Epithelial cell of proximal tubule (primary cell): ENCODE results near the gene FAM120B. TPM values are rescaled to one million over a fixed set of nuclear protein-coding genes. Genes with fewer than 3 reads are reported as not detected.

Source experiments
- DNase-seq: peaks from one replicate; pipeline ENCODE4 v3.0.0-alpha.2; 2011; ENCODE audit warnings: low read depth
- H3K4me3 ChIP-seq: 2 replicates; pipeline ENCODE4 v1.5.1; 2011; ENCODE audit warnings: low read depth, mild to moderate bottlenecking, low read length
- total RNA-seq: library from RNA; depleted of rRNA; stranded (reverse); fragments of >200 nt; gene quantifications from 2 replicates; pipeline ENCODE4 v1.2.3, GENCODE V29; 2015
- TF ChIP-seq, protein P1 (sequence below): conservative IDR thresholded peaks from 2 replicates; pipeline ENCODE4 v1.5.1; 2012; ENCODE audit warnings: low read depth, mild to moderate bottlenecking, low read length

Gene FAM120B
- total RNA-seq, 1 donor from 2014 or later = 5.0 TPM

DNA sequence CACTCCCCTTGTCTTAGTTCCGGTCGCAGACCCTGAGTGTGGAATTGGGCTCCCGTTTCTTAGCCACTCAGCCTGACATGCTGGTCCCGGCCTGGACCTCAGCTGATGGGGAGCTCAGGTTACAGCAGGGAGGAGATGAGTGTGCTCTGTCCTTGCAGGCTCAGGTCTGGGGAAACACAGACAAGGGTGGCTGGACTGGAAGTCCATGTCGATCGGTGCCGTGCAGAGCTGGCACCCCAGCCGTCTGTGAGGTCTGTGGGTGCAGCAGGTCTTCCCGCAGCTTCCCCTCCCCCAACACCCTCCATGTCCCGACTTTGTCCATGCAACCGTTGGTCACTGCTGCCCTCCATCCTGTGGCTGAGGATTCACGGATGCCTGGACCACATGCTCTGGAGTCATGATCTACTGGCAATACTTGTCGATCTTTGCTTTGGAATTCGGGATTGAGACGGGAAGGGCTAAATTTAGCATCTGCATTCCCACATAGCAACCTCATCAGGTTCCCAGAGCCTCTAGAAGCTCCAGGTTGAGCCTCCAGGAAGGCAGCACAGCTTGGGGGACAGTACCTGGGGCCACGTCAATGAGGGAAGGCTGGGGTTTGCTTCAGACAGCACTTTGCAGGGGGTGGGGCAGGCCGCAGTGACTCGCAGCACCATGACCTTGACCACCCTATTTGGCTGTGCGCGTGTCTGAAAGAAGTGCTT, 127.7 kb downstream of the FAM120B start:
- TF ChIP-seq, protein P1, sequence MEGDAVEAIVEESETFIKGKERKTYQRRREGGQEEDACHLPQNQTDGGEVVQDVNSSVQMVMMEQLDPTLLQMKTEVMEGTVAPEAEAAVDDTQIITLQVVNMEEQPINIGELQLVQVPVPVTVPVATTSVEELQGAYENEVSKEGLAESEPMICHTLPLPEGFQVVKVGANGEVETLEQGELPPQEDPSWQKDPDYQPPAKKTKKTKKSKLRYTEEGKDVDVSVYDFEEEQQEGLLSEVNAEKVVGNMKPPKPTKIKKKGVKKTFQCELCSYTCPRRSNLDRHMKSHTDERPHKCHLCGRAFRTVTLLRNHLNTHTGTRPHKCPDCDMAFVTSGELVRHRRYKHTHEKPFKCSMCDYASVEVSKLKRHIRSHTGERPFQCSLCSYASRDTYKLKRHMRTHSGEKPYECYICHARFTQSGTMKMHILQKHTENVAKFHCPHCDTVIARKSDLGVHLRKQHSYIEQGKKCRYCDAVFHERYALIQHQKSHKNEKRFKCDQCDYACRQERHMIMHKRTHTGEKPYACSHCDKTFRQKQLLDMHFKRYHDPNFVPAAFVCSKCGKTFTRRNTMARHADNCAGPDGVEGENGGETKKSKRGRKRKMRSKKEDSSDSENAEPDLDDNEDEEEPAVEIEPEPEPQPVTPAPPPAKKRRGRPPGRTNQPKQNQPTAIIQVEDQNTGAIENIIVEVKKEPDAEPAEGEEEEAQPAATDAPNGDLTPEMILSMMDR = no peak
- no peak overlapping the region for H3K4me3 ChIP-seq
- DNase-seq = no peak

DNA sequence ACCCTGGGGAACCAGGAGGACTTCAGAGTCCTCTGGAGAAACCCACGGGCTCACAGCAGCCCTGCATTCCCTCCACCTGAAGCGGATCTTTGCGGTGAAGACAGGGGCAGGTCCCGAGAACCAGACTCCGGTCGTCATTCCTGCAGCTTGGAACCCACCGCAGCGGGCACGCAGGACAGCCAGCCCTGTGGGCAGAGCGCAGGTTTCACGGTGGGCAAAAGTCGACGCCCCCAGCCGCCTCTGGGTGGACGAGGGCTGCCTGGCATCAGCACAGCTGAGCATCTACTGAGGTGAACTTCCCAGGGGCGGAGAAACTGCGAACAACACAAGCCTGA, 128.2 kb downstream of the FAM120B start:
- H3K4me3 ChIP-seq = no peak overlapping the region
- DNase-seq = no peak
- TF ChIP-seq, protein P1 = no peak

DNA sequence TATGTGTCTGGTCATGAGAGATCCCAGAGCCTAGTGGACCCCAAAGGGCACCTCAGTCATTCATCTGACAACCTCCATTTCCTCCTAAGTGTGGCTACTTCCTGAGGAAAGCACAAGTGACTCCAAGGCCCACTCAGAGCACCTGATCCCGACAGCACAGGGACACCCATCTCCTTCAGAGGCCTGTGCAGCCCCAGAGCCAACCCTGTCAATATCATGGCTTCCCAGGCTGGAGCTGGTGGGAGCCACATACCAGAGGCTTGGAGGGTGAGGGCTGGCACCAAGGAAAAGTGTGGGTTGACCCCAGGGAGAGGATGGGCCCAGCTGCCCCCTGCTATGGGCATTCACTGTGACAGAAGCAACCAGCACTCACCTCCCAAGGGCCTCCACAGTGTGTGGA, 129.2 kb downstream of the FAM120B start:
- H3K4me3 ChIP-seq = no peak overlapping the region
- no peak for DNase-seq
- TF ChIP-seq, protein P1 = no peak

DNA sequence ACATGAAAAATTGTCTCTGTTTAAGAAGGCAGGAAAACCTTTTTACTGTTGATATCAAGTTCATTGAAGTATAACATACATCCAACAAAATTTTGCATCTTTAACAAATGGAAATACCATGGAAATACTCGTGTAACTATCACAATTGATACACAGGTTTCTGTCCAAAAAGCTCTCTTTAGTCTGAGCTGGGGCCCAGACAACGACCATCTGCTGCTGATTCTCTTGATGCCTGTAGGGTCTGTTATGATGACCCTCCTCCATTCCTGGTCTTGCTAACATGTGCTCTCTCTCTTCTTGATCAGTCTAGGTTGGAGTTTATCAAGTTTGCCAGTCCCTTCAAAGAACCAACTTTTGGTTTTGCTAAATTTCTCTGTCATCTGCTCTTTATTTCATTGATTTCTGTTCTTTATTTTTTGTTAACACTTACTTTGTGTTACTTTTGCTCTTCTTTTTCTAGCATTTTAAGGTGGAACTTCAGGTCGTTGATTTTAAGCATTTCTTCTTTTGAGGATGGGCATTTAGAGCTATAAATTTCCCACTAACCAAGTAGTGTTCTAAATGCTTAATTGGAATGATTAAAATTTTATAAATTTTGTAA, 129.8 kb downstream of the FAM120B start:
- TF ChIP-seq, protein P1 = no peak
- no peak overlapping the region for H3K4me3 ChIP-seq
- no peak for DNase-seq

DNA sequence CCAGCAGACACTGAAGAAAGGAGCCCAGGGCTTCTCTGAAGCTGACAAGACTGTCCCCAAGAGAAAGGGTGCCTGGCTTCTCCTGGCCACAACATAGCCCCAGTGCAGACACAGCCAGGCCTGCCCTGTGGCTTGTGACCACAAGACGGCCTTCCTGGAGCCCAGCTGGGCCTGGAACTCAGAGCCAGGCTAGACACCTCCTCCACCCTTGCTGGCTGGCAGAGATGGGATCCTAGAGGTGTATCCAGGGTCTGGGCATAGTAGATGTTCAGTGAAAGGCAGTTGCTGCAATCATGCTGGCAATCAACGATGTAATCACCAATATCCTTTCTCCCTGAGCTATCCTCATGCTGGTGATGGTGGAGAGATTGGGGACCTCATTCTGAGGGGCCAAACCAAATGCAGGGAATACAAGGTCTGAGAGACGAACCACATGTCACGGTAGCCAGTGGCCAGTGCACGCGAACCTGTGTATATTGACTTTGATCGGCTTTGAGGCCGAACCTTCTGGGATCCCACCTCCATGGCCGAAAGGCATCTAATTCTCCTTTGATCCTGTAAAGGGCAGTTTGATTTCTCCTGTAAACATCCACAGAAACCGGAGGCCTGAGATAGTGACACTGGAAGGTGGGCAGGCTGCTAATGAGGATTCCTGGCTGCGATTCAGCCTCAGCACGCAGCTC, 131.3 kb downstream of the FAM120B start:
- DNase-seq = no peak
- H3K4me3 ChIP-seq = peak overlapping the region; percentile 27
- TF ChIP-seq, protein P1 = no peak

DNA sequence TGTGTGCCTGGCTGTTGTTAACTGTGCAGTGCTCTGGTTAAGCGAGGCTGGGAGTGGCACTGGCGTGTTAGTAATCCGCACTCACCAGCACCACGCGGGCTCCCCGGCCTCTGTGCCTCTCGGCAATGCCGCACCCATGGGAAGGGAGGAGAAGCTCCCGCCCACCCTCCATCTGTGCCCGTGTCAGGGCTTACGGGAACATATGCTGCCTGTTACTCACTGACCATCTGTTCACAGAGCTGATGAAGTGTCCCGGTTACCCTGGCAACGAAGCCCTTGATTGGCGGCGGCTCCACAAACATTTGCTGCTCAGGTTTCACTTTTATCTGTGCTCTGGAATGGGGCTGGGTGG, 131.8 kb downstream of the FAM120B start:
- peak; percentile 89 for DNase-seq
- H3K4me3 ChIP-seq = peak overlapping the region; percentile 27
- TF ChIP-seq, protein P1 = no peak

DNA sequence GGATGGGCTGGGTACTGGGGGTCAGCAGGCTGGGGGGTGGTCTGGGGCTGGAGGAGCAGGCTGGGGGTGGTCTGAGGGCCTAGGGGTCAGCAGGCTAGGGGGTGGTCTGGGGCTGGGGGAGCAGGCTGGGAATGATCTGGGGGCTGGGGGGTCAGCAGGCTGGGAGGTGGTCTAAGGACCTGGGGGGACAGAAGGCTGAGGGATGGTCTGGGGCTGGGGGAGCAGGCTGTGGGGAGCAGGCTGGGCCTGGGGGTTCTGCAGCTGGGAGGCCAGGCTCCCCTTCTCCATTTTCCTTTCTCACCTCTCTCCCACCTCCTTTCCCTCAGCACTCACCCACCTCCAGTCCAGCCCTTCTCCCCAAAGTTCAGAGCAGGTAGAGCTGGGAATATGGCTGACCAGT, 132.3 kb downstream of the FAM120B start:
- no peak for DNase-seq
- no peak overlapping the region for H3K4me3 ChIP-seq
- TF ChIP-seq, protein P1 = no peak
